Thoracic aorta (tissue), 2 donors: ENCODE data around the gene CTNNA2. TPM values are rescaled to one million over a fixed set of nuclear protein-coding genes. Genes with fewer than 3 reads are reported as not detected.
"Not testable (repeated sequence)": the region's sequence is repeated elsewhere in the genome, so short reads cannot be mapped to it uniquely, and the experiment has no call there.

ENCODE experiments used
- ATAC-seq: fragments of 150-250 bp; one replicate; pipeline ENCODE4 v1.8.0; 2017; ENCODE audit warnings: low read depth; ENCODE audit not compliant: insufficient number of reproducible peaks, low FRiP score
- DNase-seq: peaks from one replicate; pipeline ENCODE4 v3.0.0-alpha.2; 2020; ENCODE audit warnings: low spot score
- H3K27ac ChIP-seq, 2 donors: fragments of 200-600 bp; sonication (generic); 1 replicate in 1 of 2; 2 replicates in 1 of 2; pipeline ENCODE4 v1.5.1; 2016; ENCODE audit warnings: mild to moderate bottlenecking in 2 of 2, moderate library complexity in 2 of 2
- H3K27me3 ChIP-seq: fragments of 200-600 bp; sonication (generic); replicated peaks from 2 replicates; pipeline ENCODE4 v1.6.0; 2016; ENCODE audit warnings: mild to moderate bottlenecking; ENCODE audit not compliant: insufficient read depth
- H3K36me3 ChIP-seq: fragments of 200-600 bp; sonication (generic); one replicate; pipeline ENCODE4 v1.5.1; 2016
- H3K4me1 ChIP-seq, 2 donors: fragments of 200-600 bp; sonication (generic); 1 replicate in 1 of 2; 2 replicates in 1 of 2; pipeline versions ENCODE4 v1.5.1 to v1.6.0; 2016; ENCODE audit warnings: low read depth in 2 of 2, mild to moderate bottlenecking in 1 of 2; ENCODE audit not compliant: control insufficient read depth in 1 of 2
- H3K4me3 ChIP-seq: fragments of 200-600 bp; sonication (generic); 2 replicates; pipeline ENCODE4 v1.5.1; 2016; ENCODE audit warnings: mild to moderate bottlenecking
- H3K9me3 ChIP-seq: fragments of 200-600 bp; sonication (generic); 2 replicates; pipeline ENCODE4 v1.5.1; 2016
- CTCF ChIP-seq: fragments of 200-600 bp; sonication (generic); IDR thresholded peaks from one replicate; pipeline ENCODE4 v1.5.1; 2019; ENCODE audit warnings: antibody characterized with exemption
- total RNA-seq, 2 donors: library from RNA; depleted of rRNA; stranded (reverse); fragments of >200 nt; gene quantifications; one replicate each; pipeline versions ENCODE4 v1.1.0 to v1.2.3, GENCODE V29; 2016

The CTNNA2 gene
- total RNA-seq, 2 donors from 2014 or later: not detected

GRCh38 chr2:80190166-80190565 lies 677.3 kb downstream of the CTNNA2 start:
- Histone ChIP-seq H3K9me3 (no peaks in the 10 kb centered on the region), H3K27me3 (no peaks in the 10 kb centered on the region), H3K36me3 (no peaks in the 10 kb centered on the region), H3K4me3 (no peak overlapping the region), H3K4me1 (no peaks in the 10 kb centered on the region), H3K27ac (no peak overlapping the region)
- no peak for DNase-seq
- TF ChIP-seq CTCF: no peak
- no peak for ATAC-seq

GRCh38 chr2:80193566-80193965 lies 680.7 kb downstream of the CTNNA2 start:
- Histone ChIP-seq H3K4me3 (no peak overlapping the region), H3K9me3 (no peaks in the 10 kb centered on the region), H3K27ac (no peak overlapping the region), H3K27me3 (no peaks in the 10 kb centered on the region), H3K36me3 (no peaks in the 10 kb centered on the region), H3K4me1 (no peaks in the 10 kb centered on the region)
- ATAC-seq (no peak), DNase-seq (no peak)
- no peak for TF ChIP-seq CTCF

- no peaks in the 10 kb centered on the region for H3K36me3 ChIP-seq
- no peak overlapping the region for H3K4me3 ChIP-seq
- DNase-seq: no peak
- ATAC-seq: no peak
- H3K4me1 ChIP-seq: no peaks in the 10 kb centered on the region
- no peak overlapping the region for H3K27ac ChIP-seq
- H3K27me3 ChIP-seq: no peaks in the 10 kb centered on the region
- H3K9me3 ChIP-seq: no peaks in the 10 kb centered on the region
- TF ChIP-seq CTCF: no peak
These were observed 682.2 kb downstream of the CTNNA2 start for GRCh38 chr2:80195034-80195433.

GRCh38 chr2:80198042-80198441 lies 685.2 kb downstream of the CTNNA2 start:
- DNase-seq (no peak), ATAC-seq (no peak)
- H3K9me3 ChIP-seq: no peaks in the 10 kb centered on the region
- no peaks in the 10 kb centered on the region for H3K36me3 ChIP-seq
- no peaks in the 10 kb centered on the region for H3K27me3 ChIP-seq
- no peak overlapping the region for H3K4me3 ChIP-seq
- no peaks in the 10 kb centered on the region for H3K4me1 ChIP-seq
- TF ChIP-seq CTCF: no peak
- H3K27ac ChIP-seq: no peak overlapping the region

- ATAC-seq (no peak), DNase-seq (no peak)
- Histone ChIP-seq H3K27ac (no peak overlapping the region), H3K4me1 (no peaks in the 10 kb centered on the region), H3K4me3 (no peak overlapping the region), H3K36me3 (no peaks in the 10 kb centered on the region), H3K27me3 (no peaks in the 10 kb centered on the region), H3K9me3 (no peaks in the 10 kb centered on the region)
- TF ChIP-seq CTCF: no peak
These were observed 686.7 kb downstream of the CTNNA2 start for GRCh38 chr2:80199504-80199903.

- not testable (repeated sequence) for H3K27ac ChIP-seq, DNase-seq, H3K36me3 ChIP-seq, H3K27me3 ChIP-seq, ATAC-seq, H3K4me1 ChIP-seq, H3K9me3 ChIP-seq, H3K4me3 ChIP-seq
These were observed 691.1 kb downstream of the CTNNA2 start for GRCh38 chr2:80203929-80204328.
